Chondrocyte (in vitro differentiated cells): ENCODE data around the gene HLTF. TPM values are rescaled to one million over a fixed set of nuclear protein-coding genes. Genes with fewer than 3 reads are reported as not detected.
"Not testable (repeated sequence)": the region's sequence is repeated elsewhere in the genome, so short reads cannot be mapped to it uniquely, and the experiment has no call there.

ENCODE experiments used
- DNase-seq: peaks from one replicate; pipeline ENCODE4 v3.0.0; 2021; ENCODE audit warnings: mixed read lengths, low spot score
- H3K27ac Mint-ChIP-seq: one replicate; pipeline ENCODE4 v1.8.0; 2021; ENCODE audit warnings: mild to moderate bottlenecking, moderate library complexity, mixed read lengths; ENCODE audit not compliant: unreplicated experiment
- H3K27me3 Mint-ChIP-seq: 2 replicates; pipeline ENCODE4 v1.8.0; 2021; ENCODE audit warnings: low read depth, mixed read lengths
- H3K36me3 Mint-ChIP-seq: 2 replicates; pipeline ENCODE4 v1.8.0; 2021; ENCODE audit warnings: low read depth, mixed read lengths
- H3K4me1 Mint-ChIP-seq: 2 replicates; pipeline ENCODE4 v1.8.0; 2021; ENCODE audit warnings: low read depth, mild to moderate bottlenecking, mixed read lengths
- H3K4me3 Mint-ChIP-seq: one replicate; pipeline ENCODE4 v1.8.0; 2021; ENCODE audit warnings: mild to moderate bottlenecking, moderate library complexity, mixed read lengths; ENCODE audit not compliant: unreplicated experiment
- H3K9me3 Mint-ChIP-seq: 2 replicates; pipeline ENCODE4 v1.8.0; 2021; ENCODE audit warnings: low read depth, mixed read lengths
- CTCF ChIP-seq: fragments of 200-600 bp; sonication (generic); IDR thresholded peaks from 2 replicates; pipeline ENCODE4 v1.5.0; 2021; ENCODE audit warnings: antibody characterized with exemption, mild to moderate bottlenecking, moderate library complexity
- total RNA-seq: library from RNA; stranded (reverse); gene quantifications from 3 replicates; pipeline ENCODE4 v1.2.1, GENCODE V29; 2021

The HLTF gene
- total RNA-seq, 1 donor from 2014 or later, result 30.9 TPM

DNA sequence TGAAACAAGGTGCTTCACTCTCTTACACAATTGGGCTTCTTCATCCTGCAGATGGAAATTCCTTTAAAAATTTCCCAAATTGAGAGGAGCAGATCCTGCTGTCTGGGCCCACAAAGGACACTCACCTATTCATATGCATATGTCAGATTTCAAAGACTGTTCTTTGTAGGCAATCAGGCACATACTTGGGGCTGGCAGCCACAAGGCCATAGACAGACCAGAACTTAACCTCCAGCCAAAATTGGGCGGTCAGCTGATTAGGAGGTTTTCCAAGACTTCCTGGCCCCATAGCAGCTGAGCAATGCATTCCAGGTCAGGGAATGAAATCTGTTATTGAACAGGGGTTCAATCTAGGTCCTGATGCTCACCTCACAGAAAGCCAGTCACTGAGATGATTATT, 28.1 kb upstream of the HLTF start:
- H3K27me3 Mint-ChIP-seq, result no peaks in the 10 kb centered on the region
- no peak overlapping the region for H3K27ac Mint-ChIP-seq
- TF ChIP-seq CTCF, result no peak
- H3K4me1 Mint-ChIP-seq, result peaks cover 9% of the 10 kb centered on the region
- no peak for DNase-seq
- H3K4me3 Mint-ChIP-seq, result no peak overlapping the region
- no peaks in the 10 kb centered on the region for H3K36me3 Mint-ChIP-seq
- no peaks in the 10 kb centered on the region for H3K9me3 Mint-ChIP-seq

GRCh38 chr3:149104484-149104883, 18.2 kb upstream of the HLTF start:
- Mint-ChIP-seq H3K4me1 (no peaks in the 10 kb centered on the region), H3K36me3 (no peaks in the 10 kb centered on the region), H3K27me3 (peaks cover 2% of the 10 kb centered on the region), H3K9me3 (peaks cover 11% of the 10 kb centered on the region), H3K27ac (no peak overlapping the region), H3K4me3 (no peak overlapping the region)
- no peak for DNase-seq
- no peak for TF ChIP-seq CTCF

DNA sequence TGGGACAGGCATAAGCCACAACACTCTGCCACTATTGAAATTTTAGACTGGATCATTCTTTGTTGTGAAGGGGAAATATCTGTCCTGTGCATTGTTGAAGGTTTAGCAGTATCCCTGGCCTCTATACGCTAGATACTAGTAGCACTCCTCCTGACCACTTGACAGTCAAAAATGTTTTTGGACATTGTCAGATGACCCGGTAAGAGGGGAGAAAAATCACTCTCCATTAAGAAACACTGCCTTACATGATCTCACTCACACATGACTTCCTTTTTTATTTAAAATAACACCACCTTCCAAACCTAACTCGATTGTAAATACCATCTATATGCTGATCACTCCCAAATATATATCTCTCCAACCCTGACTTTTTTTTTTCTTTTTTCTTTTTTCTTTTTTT, 15.3 kb upstream of the HLTF start:
- TF ChIP-seq CTCF, result no peak
- Mint-ChIP-seq H3K4me1 (no peaks in the 10 kb centered on the region), H3K4me3 (no peak overlapping the region), H3K36me3 (no peaks in the 10 kb centered on the region), H3K27ac (no peak overlapping the region), H3K9me3 (peaks cover 11% of the 10 kb centered on the region), H3K27me3 (peaks cover 2% of the 10 kb centered on the region)
- no peak for DNase-seq

DNA sequence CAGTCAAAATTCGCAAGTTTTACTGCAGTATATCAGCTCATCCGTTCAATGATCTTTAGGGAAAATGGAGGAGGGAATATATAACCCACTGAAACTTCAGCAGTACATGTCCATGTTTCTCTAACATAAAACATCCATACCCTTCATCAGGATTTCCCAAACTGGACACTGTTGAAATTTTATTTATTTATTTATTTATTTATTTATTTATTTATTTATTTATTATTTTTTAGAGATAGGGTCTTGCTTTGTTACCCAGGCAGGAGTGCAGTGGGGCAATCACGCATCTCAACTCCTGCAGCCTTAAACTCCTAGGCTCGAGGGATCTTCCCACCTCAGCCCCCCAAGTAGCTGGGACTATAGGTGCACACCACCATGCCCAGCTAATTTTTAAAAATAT, 14.8 kb upstream of the HLTF start:
- Mint-ChIP-seq H3K27ac (no peak overlapping the region), H3K36me3 (no peaks in the 10 kb centered on the region), H3K27me3 (peaks cover 2% of the 10 kb centered on the region), H3K9me3 (peaks cover 6% of the 10 kb centered on the region), H3K4me3 (no peak overlapping the region), H3K4me1 (no peaks in the 10 kb centered on the region)
- DNase-seq, result no peak
- TF ChIP-seq CTCF, result no peak

GRCh38 chr3:149097987-149098386, 11.7 kb upstream of the HLTF start:
- DNase-seq, H3K9me3 Mint-ChIP-seq, H3K27me3 Mint-ChIP-seq, H3K36me3 Mint-ChIP-seq, H3K4me1 Mint-ChIP-seq, H3K4me3 Mint-ChIP-seq, H3K27ac Mint-ChIP-seq: not testable (repeated sequence)

GRCh38 chr3:149095487-149095886, 9.2 kb upstream of the HLTF start:
- H3K27me3 Mint-ChIP-seq, result peaks cover 2% of the 10 kb centered on the region
- no peak overlapping the region for H3K4me3 Mint-ChIP-seq
- no peaks in the 10 kb centered on the region for H3K9me3 Mint-ChIP-seq
- no peaks in the 10 kb centered on the region for H3K36me3 Mint-ChIP-seq
- no peak overlapping the region for H3K27ac Mint-ChIP-seq
- no peaks in the 10 kb centered on the region for H3K4me1 Mint-ChIP-seq
- TF ChIP-seq CTCF, result no peak
- DNase-seq, result no peak
